Fibroblast of lung (primary cell): Measurements from ENCODE around the gene DPH7.

Source experiments
- EZH2 ChIP-seq: IDR thresholded peaks from 2 replicates; pipeline ENCODE4 v1.5.1; 2012; ENCODE audit warnings: low read length, control low read depth, mild to moderate bottlenecking; ENCODE audit errors: missing control alignments
- TF ChIP-seq, protein P1 (sequence below), 2 donors: IDR thresholded peaks in 1 of 2; conservative IDR thresholded peaks in 1 of 2; 1 replicate in 1 of 2; 2 replicates in 1 of 2; pipeline ENCODE4 v1.5.1; 2011 to 2012; ENCODE audit warnings: low read length in 2 of 2, control low read depth in 1 of 2, inconsistent platforms in 1 of 2, low read depth in 1 of 2, mild to moderate bottlenecking in 1 of 2

DNA sequence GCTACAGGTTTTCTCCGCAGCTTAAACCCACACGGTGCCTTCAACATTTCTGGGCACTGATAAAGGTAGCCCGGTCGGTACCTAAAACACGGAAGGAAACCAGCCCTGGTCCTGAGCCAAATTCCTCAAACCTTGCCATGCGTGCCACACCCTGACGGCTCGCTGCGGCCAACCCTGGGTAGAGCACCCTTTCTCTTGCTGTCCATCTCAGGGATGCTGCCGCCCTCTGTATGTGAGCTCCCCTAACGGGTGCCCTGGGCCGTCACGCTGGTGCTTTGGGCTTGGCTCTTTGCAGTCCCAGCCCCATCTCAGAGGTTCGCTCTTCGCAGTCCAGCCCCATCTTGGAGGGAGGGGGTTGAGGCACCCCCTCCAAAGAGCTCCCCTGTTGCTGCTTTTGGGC lies 72.5 kb downstream of the DPH7 start:
- TF ChIP-seq, protein P1, sequence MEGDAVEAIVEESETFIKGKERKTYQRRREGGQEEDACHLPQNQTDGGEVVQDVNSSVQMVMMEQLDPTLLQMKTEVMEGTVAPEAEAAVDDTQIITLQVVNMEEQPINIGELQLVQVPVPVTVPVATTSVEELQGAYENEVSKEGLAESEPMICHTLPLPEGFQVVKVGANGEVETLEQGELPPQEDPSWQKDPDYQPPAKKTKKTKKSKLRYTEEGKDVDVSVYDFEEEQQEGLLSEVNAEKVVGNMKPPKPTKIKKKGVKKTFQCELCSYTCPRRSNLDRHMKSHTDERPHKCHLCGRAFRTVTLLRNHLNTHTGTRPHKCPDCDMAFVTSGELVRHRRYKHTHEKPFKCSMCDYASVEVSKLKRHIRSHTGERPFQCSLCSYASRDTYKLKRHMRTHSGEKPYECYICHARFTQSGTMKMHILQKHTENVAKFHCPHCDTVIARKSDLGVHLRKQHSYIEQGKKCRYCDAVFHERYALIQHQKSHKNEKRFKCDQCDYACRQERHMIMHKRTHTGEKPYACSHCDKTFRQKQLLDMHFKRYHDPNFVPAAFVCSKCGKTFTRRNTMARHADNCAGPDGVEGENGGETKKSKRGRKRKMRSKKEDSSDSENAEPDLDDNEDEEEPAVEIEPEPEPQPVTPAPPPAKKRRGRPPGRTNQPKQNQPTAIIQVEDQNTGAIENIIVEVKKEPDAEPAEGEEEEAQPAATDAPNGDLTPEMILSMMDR (conservative IDR thresholded peaks at IDR 0.05 in 1 of 2, IDR thresholded peaks at IDR 0.05 in 1 of 2; ENCODE audit: low read depth in 1 of 2, low read length in 2 of 2): no peak
- no peak for TF ChIP-seq EZH2
